Lower leg skin (tissue), 3 donors: ENCODE measurements around the gene KIAA1671.

Experiments
- POLR2A ChIP-seq, 2 donors: fragments of 450-650 bp; IDR thresholded peaks; one replicate each; pipeline ENCODE4 v1.6.1; 2016 to 2017; ENCODE audit warnings: antibody characterized with exemption in 2 of 2, mild to moderate bottlenecking in 1 of 2, moderate library complexity in 1 of 2
- TF ChIP-seq, protein P1 (sequence below), 3 donors: fragments of 450-650 bp; IDR thresholded peaks; one replicate each; pipeline ENCODE4 v1.5.1; 2016; ENCODE audit warnings: antibody characterized with exemption in 3 of 3, mild to moderate bottlenecking in 3 of 3, moderate library complexity in 2 of 3

DNA sequence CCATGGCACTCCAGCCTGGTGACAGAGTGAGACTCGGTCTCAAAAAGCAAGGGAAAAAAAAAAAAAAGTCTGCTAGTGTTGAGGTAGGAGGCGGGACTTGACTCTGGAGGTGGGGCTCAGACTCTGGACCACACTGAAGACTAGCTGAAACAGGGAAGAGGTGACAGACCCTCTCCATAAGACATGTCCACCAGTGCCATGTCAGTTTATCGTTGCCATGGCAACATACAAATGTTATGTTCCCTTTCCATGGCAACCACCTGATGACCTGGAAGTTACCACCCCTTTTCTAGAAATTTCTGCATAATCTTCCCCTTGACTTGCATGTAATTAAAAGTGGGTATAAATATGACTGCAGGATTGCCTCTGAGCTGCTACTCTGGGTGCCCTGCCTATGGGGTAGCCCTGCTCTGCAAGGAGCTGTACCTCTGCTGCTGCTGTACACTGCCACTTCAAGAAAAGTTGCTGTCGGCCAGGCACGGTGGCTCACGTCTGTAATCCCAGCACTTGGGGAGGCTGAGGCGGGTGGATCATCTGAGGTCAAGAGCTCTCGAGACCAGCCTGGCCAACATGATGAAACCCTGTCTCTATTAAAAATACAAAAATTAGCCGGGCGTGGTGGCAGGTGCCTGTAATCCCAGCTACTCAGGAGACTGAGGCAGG is 55.1 kb downstream of the KIAA1671 start:
- TF ChIP-seq, protein P1, sequence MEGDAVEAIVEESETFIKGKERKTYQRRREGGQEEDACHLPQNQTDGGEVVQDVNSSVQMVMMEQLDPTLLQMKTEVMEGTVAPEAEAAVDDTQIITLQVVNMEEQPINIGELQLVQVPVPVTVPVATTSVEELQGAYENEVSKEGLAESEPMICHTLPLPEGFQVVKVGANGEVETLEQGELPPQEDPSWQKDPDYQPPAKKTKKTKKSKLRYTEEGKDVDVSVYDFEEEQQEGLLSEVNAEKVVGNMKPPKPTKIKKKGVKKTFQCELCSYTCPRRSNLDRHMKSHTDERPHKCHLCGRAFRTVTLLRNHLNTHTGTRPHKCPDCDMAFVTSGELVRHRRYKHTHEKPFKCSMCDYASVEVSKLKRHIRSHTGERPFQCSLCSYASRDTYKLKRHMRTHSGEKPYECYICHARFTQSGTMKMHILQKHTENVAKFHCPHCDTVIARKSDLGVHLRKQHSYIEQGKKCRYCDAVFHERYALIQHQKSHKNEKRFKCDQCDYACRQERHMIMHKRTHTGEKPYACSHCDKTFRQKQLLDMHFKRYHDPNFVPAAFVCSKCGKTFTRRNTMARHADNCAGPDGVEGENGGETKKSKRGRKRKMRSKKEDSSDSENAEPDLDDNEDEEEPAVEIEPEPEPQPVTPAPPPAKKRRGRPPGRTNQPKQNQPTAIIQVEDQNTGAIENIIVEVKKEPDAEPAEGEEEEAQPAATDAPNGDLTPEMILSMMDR (IDR thresholded peaks at IDR 0.05): no peak
- TF ChIP-seq POLR2A (IDR thresholded peaks at IDR 0.05): no peak
